HAP-1 (cell line): ENCODE data around the gene FDXACB1.
A peak's percentile ranks its signal among the peaks of the same experiment; 100 is the strongest.

Experiments
- DNase-seq, 2 experiments: peaks; one replicate each; pipeline ENCODE4 v3.0.0-alpha.2; 2016 to 2020; ENCODE audit warnings: low spot score in 2 of 2
- H3K27me3 ChIP-seq: fragments of 250-450 bp; sonication (Bioruptor Pico); 2 replicates; pipeline ENCODE4 v1.5.1; 2020; ENCODE audit warnings: low read depth, mild to moderate bottlenecking, moderate library complexity
- H3K36me3 ChIP-seq: fragments of 250-450 bp; sonication (Bioruptor Pico); replicated peaks from 2 replicates; pipeline ENCODE4 v1.5.1; 2020; ENCODE audit warnings: mild to moderate bottlenecking
- H3K4me1 ChIP-seq: fragments of 250-450 bp; sonication (Bioruptor Pico); 2 replicates; pipeline ENCODE4 v1.5.1; 2020; ENCODE audit warnings: mild to moderate bottlenecking
- H3K4me3 ChIP-seq: fragments of 250-450 bp; sonication (Bioruptor Pico); 2 replicates; pipeline ENCODE4 v1.5.1; 2020; ENCODE audit warnings: mild to moderate bottlenecking, moderate library complexity
- H3K9me3 ChIP-seq: fragments of 250-450 bp; sonication (Bioruptor Pico); 2 replicates; pipeline ENCODE4 v1.5.1; 2020; ENCODE audit warnings: mild to moderate bottlenecking, moderate library complexity
- in situ Hi-C: fragments of 300-500 bp; cut with MboI; formaldehyde crosslinking; loops from 3 replicates; pipeline ENCODE4 v1.14.3; 2020; ENCODE audit warnings: low sequenced_read_pairs, inconsistent platforms, mixed read lengths

FDXACB1 gene

DNA sequence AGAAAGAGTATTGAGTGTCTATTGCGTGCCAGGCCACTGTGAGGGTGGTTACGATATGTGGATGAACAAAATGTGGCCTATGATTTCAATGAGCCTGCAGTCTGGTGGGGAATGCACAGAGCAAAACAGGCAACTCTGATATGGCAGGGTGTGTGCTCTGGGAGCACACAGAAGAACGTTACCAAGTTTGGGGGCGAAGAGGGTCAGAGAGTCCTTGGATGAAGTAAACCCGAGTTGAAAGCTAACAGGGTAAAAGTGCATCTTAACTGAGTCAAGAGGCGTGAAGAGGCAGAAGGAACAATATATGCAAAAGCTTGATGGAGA, 634 bp upstream of the FDXACB1 start:
- no peaks in the 10 kb centered on the region for H3K9me3 ChIP-seq
- H3K27me3 ChIP-seq = no peaks in the 10 kb centered on the region
- no peaks in the 10 kb centered on the region for H3K36me3 ChIP-seq
- H3K4me3 ChIP-seq = peak overlapping the region; percentile 66
- in situ Hi-C loops = loop anchor here (10.0 kb wide), 1 partner anchor 205 kb away; the partner anchor contains the start of genes SDHD and TIMM8B
- no peak for DNase-seq
- peaks cover 10% of the 10 kb centered on the region for H3K4me1 ChIP-seq

- in situ Hi-C loops = loop anchor here (10.0 kb wide), 1 partner anchor 206 kb away; the partner anchor contains the start of genes SDHD and TIMM8B
- Histone ChIP-seq H3K36me3 (no peaks in the 10 kb centered on the region), H3K27me3 (no peaks in the 10 kb centered on the region), H3K4me3 (peak overlapping the region; percentile 66), H3K9me3 (no peaks in the 10 kb centered on the region), H3K4me1 (peaks cover 10% of the 10 kb centered on the region)
- peak in 1 of 2 experiments; percentile 20 for DNase-seq
These were observed 548 bp downstream of the FDXACB1 start for GRCh38 chr11:111878385-111878848.

DNA sequence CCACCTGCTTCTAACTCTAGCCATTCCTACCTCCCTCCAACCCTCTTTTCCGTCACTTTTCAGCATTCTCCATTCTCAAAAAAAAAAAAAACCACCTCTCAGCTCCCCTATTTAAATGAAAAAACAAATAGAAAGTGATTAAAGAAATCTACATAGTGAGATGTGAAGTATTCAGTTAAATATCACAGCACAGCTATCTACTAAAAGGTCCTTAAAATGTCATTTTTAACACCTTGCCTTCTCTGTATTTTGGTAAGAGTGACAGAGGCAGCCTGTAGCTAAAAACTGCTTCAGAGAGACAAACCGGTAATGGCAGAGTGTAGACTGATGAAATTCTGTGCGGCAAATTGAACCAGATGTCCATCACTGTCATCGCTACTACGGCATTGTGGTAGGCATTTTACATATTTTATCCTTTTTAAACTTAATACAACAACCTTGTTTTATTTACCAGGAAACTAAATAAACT, 7.2 kb downstream of the FDXACB1 start:
- in situ Hi-C loops = loop anchor here (10.0 kb wide), 1 partner anchor 213 kb away; the partner anchor contains the start of genes SDHD and TIMM8B

GRCh38 chr11:111870886-111871692, 7.9 kb downstream of the FDXACB1 start, which contains the start of gene ALG9:
Gene ALG9 (minus strand): TSS chr11:111871581. CDS start chr11:111871482, 99 bp downstream.
- Histone ChIP-seq H3K9me3 (no peaks in the 10 kb centered on the region), H3K27me3 (no peaks in the 10 kb centered on the region), H3K36me3 (peaks cover 4% of the 10 kb centered on the region), H3K4me3 (peak within 1 kb of the TSS; percentile 72), H3K4me1 (peaks cover 2% of the 10 kb centered on the region; the same call in 1 of the 2 replicates)
- in situ Hi-C loops = loop anchor here (10.0 kb wide), 1 partner anchor 214 kb away; the partner anchor contains the start of genes SDHD and TIMM8B
- peak; percentile 63 to 91 for DNase-seq

More for the DNA sequence above, 7.2 kb downstream of the FDXACB1 start:
- Histone ChIP-seq H3K9me3 (no peaks in the 10 kb centered on the region), H3K4me1 (peaks cover 2% of the 10 kb centered on the region; the same call in 1 of the 2 replicates), H3K27me3 (no peaks in the 10 kb centered on the region), H3K36me3 (no peaks in the 10 kb centered on the region; the same call in 1 of the 2 replicates), H3K4me3 (peak overlapping the region; percentile 72)
- no peak for DNase-seq

GRCh38 chr11:111870522-111870885, 8.5 kb downstream of the FDXACB1 start:
- in situ Hi-C loops = loop anchor here (10.0 kb wide), 1 partner anchor 214 kb away; the partner anchor contains the start of genes SDHD and TIMM8B
- peaks cover 4% of the 10 kb centered on the region for H3K36me3 ChIP-seq
- DNase-seq = peak in 1 of 2 experiments; percentile 79
- no peaks in the 10 kb centered on the region for H3K9me3 ChIP-seq
- H3K4me3 ChIP-seq = peak overlapping the region; percentile 72
- no peaks in the 10 kb centered on the region for H3K27me3 ChIP-seq
- peaks cover 2% of the 10 kb centered on the region; the same call in 1 of the 2 replicates for H3K4me1 ChIP-seq

DNA sequence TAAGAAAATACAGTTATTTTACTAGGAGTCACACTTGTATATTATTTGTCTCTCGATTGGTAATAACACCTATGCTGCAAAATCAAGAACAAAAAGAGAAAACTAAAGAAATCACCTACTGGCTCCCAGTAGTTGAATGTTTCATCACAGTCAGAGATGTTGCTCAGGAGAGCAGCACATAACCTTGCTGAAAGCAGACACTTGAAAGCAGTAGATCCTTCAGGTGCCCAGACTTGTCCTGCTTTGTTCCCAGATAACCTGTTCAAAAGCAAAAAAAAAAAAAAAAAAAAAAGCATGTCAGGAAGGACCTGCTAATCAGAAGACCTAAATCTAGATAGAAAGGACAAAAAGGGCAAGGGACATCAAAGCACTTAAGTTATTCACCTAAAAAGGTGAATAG, 8.9 kb downstream of the FDXACB1 start:
- Histone ChIP-seq H3K36me3 (peaks cover 4% of the 10 kb centered on the region), H3K9me3 (no peaks in the 10 kb centered on the region), H3K4me1 (peaks cover 2% of the 10 kb centered on the region; the same call in 1 of the 2 replicates), H3K27me3 (no peaks in the 10 kb centered on the region), H3K4me3 (peak overlapping the region; percentile 72; the same call in 1 of the 2 replicates)
- in situ Hi-C loops = loop anchor here (10.0 kb wide), 1 partner anchor 215 kb away; the partner anchor contains the start of genes SDHD and TIMM8B
- no peak for DNase-seq

DNA sequence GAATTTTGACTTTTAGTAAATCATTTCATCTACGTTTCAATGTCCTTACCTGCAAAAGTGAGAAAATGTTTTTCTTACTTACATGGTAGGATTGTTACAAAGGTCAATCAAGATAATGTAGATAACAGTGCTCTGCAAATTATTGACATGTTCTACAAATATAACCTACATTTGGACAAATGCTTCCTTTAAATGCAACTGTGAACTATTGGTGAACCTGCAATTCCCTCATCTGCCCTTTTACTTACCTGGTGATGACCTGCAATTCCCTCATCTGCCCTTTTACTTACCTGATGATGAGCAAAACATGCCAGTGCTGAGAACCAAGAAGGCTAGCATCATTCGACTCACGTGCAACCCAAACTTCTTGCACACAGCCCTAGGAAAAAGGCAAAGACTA, 18.7 kb downstream of the FDXACB1 start:
- in situ Hi-C loops = no loop called here
- no peak for DNase-seq
- Histone ChIP-seq H3K4me3 (no peak overlapping the region), H3K27me3 (no peaks in the 10 kb centered on the region), H3K36me3 (peaks cover 4% of the 10 kb centered on the region; the same call in 1 of the 2 replicates), H3K4me1 (no peaks in the 10 kb centered on the region), H3K9me3 (no peaks in the 10 kb centered on the region)

GRCh38 chr11:111855506-111855905, 23.5 kb downstream of the FDXACB1 start:
- H3K36me3 ChIP-seq = peaks cover 11% of the 10 kb centered on the region
- in situ Hi-C loops = no loop called here
- H3K4me3 ChIP-seq = no peak overlapping the region
- H3K9me3 ChIP-seq = no peaks in the 10 kb centered on the region
- DNase-seq = no peak
- no peaks in the 10 kb centered on the region for H3K27me3 ChIP-seq
- H3K4me1 ChIP-seq = no peaks in the 10 kb centered on the region

DNA sequence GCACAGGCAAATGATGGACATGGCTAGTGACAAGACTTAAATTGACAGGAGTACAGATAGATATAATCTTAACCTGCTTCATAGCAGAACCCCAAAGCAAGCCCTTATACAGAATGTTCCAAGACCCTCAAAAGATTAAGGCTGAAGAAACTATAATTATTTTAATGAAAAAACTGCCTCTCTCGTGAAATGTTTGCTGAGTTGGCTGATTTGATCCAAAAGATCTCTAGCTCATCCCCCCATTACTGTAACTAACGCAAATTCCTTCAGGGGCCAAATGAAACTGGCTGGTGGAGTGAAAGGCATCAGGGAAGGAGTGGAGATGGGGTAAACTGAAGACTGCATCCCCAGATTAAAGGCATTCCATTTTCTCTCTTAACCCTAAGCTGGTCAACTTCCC, 26.9 kb downstream of the FDXACB1 start:
- no peaks in the 10 kb centered on the region for H3K4me1 ChIP-seq
- H3K9me3 ChIP-seq = no peaks in the 10 kb centered on the region
- H3K36me3 ChIP-seq = peaks cover 7% of the 10 kb centered on the region; the same call in 1 of the 2 replicates
- H3K27me3 ChIP-seq = no peaks in the 10 kb centered on the region
- in situ Hi-C loops = no loop called here
- no peak overlapping the region for H3K4me3 ChIP-seq
- DNase-seq = no peak

GRCh38 chr11:111851636-111852035, 27.3 kb downstream of the FDXACB1 start:
- Histone ChIP-seq H3K9me3 (no peaks in the 10 kb centered on the region), H3K27me3 (no peaks in the 10 kb centered on the region), H3K4me1 (no peaks in the 10 kb centered on the region), H3K4me3 (no peak overlapping the region), H3K36me3 (peaks cover 7% of the 10 kb centered on the region; the same call in 1 of the 2 replicates)
- no peak for DNase-seq
- in situ Hi-C loops = no loop called here

DNA sequence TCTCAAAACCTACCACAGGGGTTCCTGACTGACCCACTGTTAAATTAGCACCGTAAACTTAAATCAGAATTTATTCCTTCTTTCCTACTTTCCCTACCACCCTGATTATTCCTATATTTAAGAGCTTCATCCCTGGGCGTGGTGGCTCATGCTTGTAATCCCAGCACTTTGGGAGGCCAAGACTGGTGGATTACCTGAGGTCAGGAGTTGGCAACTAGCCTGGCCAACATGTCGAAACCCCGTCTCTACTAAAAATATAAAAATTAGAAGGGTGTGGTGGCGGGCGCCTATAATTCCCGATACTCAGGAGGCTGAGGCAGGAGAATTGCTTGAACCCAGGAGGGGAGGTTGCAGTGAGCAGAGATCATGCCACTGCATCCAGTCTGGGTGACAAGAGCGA, 27.9 kb downstream of the FDXACB1 start:
- no peaks in the 10 kb centered on the region for H3K27me3 ChIP-seq
- H3K4me1 ChIP-seq = no peaks in the 10 kb centered on the region
- DNase-seq = no peak
- H3K9me3 ChIP-seq = no peaks in the 10 kb centered on the region
- in situ Hi-C loops = no loop called here
- H3K36me3 ChIP-seq = peaks cover 7% of the 10 kb centered on the region; the same call in 1 of the 2 replicates
- no peak overlapping the region for H3K4me3 ChIP-seq

DNA sequence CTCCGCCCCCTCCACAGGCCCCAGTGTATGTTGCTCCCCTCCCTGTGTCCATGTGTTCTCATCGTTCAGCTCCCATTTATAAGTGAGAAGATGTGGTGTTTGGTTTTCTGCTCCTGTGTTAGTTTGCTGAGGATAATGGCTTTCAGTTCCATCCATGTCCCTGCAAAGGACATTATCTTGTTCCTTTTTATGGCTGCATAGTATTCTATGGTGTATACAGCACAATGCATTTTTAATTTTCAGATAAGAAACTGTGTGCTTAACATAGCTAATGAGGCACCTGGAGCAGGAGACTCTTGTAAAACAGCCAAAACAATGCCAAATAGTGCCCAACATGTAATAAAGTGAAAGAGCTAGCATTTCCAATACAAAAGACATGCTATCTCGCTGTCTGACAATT, 29.3 kb downstream of the FDXACB1 start:
- DNase-seq = no peak
- no peaks in the 10 kb centered on the region for H3K9me3 ChIP-seq
- in situ Hi-C loops = no loop called here
- H3K4me1 ChIP-seq = no peaks in the 10 kb centered on the region
- no peak overlapping the region for H3K4me3 ChIP-seq
- no peaks in the 10 kb centered on the region for H3K27me3 ChIP-seq
- peaks cover 7% of the 10 kb centered on the region; the same call in 1 of the 2 replicates for H3K36me3 ChIP-seq

DNA sequence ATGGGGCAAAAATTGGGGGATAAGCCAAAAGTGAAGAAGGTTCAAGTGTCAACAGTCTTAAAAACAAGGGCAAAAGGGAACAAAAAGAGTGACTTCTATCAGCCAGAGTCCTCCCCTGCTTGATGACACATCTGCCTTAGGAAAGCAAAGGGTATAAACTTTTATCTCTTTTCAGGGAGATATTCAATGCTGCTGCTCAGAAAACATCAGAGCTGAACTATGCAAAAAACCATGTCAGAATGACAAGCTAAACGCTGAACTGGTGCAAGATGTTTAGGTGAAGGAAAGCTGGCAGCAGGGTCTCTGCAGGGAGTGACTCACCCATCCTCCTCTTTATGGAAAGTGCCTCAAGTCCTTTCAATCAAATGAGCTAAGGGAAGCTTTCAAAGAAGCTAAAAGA, 32.3 kb downstream of the FDXACB1 start:
- H3K4me1 ChIP-seq = no peaks in the 10 kb centered on the region
- no peaks in the 10 kb centered on the region for H3K36me3 ChIP-seq
- DNase-seq = no peak
- in situ Hi-C loops = no loop called here
- H3K9me3 ChIP-seq = no peaks in the 10 kb centered on the region
- no peak overlapping the region for H3K4me3 ChIP-seq
- no peaks in the 10 kb centered on the region for H3K27me3 ChIP-seq

DNA sequence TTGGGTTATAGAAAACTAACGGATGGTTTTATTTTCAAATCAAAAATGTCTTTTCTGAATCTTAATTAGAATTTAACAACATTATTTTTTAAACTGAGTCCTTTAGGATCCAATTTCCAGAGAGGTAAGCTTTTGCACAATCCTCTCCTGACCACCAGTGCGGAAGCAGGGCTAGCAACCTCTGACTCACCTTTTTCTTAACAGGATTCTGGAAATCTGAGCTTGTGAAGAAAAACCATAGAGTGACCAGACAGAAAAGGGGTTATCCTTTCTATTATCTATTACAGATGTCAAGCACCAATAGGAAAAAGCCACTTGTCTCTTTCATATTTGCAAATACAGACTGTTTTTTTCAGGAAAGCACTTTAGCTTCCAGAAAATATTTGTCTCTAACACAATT, 32.9 kb downstream of the FDXACB1 start:
- H3K9me3 ChIP-seq = no peaks in the 10 kb centered on the region
- no peak for DNase-seq
- in situ Hi-C loops = no loop called here
- no peaks in the 10 kb centered on the region for H3K36me3 ChIP-seq
- no peaks in the 10 kb centered on the region for H3K27me3 ChIP-seq
- H3K4me3 ChIP-seq = no peak overlapping the region
- H3K4me1 ChIP-seq = no peaks in the 10 kb centered on the region
